HUES64 (cell line): ENCODE results near the gene TNS4.

Experiments used
- H3K27ac ChIP-seq: 2 replicates; pipeline ENCODE4 v1.7.0; 2013; ENCODE audit warnings: low read depth, low read length, inconsistent platforms
- H3K27me3 ChIP-seq: 2 replicates; pipeline ENCODE4 v1.6.1; 2013; ENCODE audit warnings: mild to moderate bottlenecking, low read length; ENCODE audit not compliant: insufficient read depth
- H3K36me3 ChIP-seq: 2 replicates; pipeline ENCODE4 v1.6.1; 2013; ENCODE audit warnings: mild to moderate bottlenecking, low read length; ENCODE audit not compliant: insufficient read depth
- H3K4me1 ChIP-seq: 2 replicates; pipeline ENCODE4 v1.6.1; 2013; ENCODE audit warnings: mild to moderate bottlenecking, low read length, moderate library complexity; ENCODE audit not compliant: insufficient read depth
- H3K4me3 ChIP-seq: 2 replicates; pipeline ENCODE4 v1.5.1; 2013; ENCODE audit warnings: mild to moderate bottlenecking, low read length, moderate library complexity
- H3K9ac ChIP-seq: 2 replicates; pipeline ENCODE4 v1.6.1; 2013; ENCODE audit warnings: mild to moderate bottlenecking, low read depth, low read length
- H3K9me3 ChIP-seq: 2 replicates; pipeline ENCODE4 v1.6.1; 2013; ENCODE audit warnings: low read depth, low read length; ENCODE audit not compliant: insufficient read depth
- WGBS: fragments of 150-250, 120-280 bp; methylation state at CpG from one replicate; pipeline ENCODE4 v1.1.7; 2013; ENCODE audit warnings: missing lambda C conversion rate; 5-methylcytosine and 5-hydroxymethylcytosine counted together

Gene TNS4

DNA sequence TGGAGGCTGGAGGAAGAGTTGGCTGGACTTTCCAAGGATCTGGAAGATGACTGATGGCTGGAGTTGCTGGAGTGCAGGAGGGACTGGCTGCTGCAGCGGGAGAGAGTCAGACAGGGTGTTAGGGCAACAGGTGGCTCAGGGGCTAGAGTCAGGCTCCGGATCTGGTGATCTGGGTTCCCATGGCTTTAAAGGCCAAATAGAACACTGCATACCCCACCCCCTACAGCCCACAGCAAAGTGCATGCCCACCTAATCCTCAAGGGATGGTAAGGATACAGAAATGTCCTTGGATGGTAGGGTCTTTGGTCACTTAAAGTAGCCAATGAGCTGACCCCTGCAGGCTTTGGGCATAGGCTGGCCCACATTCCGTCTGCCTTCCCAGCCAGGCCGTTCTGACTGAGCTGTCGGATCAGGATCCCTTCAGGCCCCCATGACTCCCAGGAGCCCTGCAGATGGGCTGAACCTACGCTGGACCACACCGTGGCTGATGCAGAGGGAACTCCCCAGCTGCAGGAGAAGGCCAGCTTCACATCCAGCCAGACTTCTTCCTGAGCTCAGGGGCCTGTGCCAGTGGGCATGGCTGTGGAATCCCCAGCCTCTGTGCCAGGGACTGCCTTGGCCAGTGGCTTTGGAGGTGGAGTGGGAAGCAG, 13.9 kb downstream of the TNS4 start:
- peaks cover 41% of the 10 kb centered on the region for H3K4me1 ChIP-seq
- H3K36me3 ChIP-seq = no peaks in the 10 kb centered on the region
- H3K9me3 ChIP-seq = no peaks in the 10 kb centered on the region
- no peaks in the 10 kb centered on the region for H3K27me3 ChIP-seq
- no peak overlapping the region for H3K27ac ChIP-seq
- WGBS = 92% methylated on average over 7 of the region's 7 CpGs
- H3K9ac ChIP-seq = no peak overlapping the region
- no peak overlapping the region for H3K4me3 ChIP-seq

DNA sequence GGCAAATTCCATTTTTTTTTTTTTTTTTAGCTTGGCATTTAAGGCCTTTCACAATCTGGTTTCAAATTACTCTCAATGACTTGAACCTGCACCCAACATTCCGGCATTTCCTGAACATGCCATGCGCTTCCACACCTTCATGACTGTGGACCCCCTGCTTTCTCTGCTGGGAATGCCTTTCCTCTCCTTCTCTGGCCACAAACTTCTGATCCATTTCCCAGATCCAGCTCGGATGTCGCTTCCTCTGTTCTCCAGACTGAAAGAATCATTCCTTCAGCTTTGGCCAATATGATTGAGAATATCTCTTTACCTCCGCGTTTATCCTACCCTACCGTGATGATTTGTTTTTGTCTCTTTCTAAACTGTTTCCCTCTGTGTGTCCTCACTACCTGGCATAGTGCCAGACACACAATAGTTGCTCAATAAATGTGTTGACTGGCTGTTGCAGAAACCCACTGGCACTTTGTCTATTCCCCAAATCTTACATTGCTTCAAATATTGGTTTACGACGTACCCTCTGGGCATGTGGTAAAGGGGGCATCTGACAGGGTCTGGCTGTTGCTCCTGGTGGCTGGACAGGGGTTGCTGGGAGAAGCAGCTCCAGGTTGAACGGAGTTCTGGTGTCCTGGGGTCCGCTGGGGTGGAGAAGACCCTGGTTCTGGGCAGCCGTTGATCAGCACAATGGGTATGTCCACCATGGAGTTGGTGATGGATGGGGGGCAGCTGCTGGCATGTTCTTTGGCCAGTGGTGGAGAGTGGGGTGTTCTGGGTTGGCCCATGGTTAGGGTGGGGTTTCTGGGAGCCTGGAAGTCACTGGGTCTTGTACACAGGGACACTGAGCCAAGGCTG, 14.7 kb downstream of the TNS4 start:
- Histone ChIP-seq H3K27me3 (no peaks in the 10 kb centered on the region), H3K36me3 (no peaks in the 10 kb centered on the region), H3K27ac (no peak overlapping the region), H3K9ac (no peak overlapping the region), H3K9me3 (no peaks in the 10 kb centered on the region), H3K4me3 (no peak overlapping the region), H3K4me1 (peaks cover 41% of the 10 kb centered on the region)
- 93% methylated on average over 12 of the region's 12 CpGs for WGBS

GRCh38 chr17:40485851-40486521, 15.4 kb downstream of the TNS4 start:
- no peak overlapping the region for H3K4me3 ChIP-seq
- no peaks in the 10 kb centered on the region for H3K36me3 ChIP-seq
- no peak overlapping the region for H3K9ac ChIP-seq
- H3K27ac ChIP-seq = no peak overlapping the region
- no peaks in the 10 kb centered on the region for H3K9me3 ChIP-seq
- peaks cover 37% of the 10 kb centered on the region for H3K4me1 ChIP-seq
- WGBS = 66% methylated on average over 16 of the region's 17 CpGs
- no peaks in the 10 kb centered on the region for H3K27me3 ChIP-seq

DNA sequence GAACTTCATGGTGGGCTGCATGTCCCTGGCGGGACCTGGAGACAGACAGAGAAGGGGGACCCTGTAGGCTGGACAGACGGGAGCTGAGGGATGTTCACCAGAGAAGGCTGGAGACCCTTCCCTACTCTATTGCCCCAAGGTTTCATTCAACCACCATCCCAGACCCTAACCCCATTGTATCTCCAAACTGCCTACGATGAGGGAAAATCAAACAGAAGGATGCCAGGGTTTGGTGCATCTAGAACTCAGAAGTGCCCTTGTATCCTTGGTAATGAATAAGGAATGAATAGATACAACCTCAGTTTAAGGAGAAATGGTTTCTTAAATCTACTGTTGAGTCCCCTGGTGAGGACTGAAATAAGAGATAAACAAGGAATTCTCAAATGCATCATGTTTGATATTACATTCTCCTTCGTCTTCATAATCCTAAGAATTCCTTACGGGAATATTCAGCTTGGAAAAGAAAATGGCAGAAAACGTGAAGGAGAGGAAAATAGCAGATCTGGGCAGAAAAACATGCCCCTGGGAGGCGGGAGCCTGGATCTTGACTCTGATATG, 16.4 kb downstream of the TNS4 start:
- Histone ChIP-seq H3K4me1 (peaks cover 32% of the 10 kb centered on the region), H3K9ac (no peak overlapping the region), H3K4me3 (no peak overlapping the region), H3K27ac (no peak overlapping the region), H3K36me3 (no peaks in the 10 kb centered on the region), H3K9me3 (no peaks in the 10 kb centered on the region), H3K27me3 (no peaks in the 10 kb centered on the region)
- WGBS = 80% methylated on average over 6 of the region's 7 CpGs

GRCh38 chr17:40484285-40484972, 17.0 kb downstream of the TNS4 start:
- Histone ChIP-seq H3K9ac (no peak overlapping the region), H3K27me3 (no peaks in the 10 kb centered on the region)
- WGBS = 82% methylated on average over 18 of the region's 18 CpGs

DNA sequence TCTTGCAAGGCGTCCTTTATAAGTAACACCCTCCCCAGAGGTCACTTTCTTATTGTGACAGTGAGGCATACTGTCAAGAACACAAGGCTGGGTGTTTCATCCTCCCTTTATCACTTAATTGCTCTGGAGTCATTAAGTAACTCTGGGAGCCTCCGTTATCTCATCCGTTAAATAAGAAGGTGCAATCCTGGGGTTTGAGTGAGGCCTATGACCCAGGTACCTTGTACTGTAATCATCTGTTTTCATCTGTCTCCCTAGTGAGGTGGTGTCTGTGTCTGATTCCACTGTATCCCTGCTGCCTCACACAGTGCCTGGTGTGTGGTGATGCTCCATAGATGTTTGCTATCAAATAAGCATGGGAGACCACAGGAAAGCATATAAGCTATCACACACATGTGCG, 17.7 kb downstream of the TNS4 start:
- 88% methylated on average over 4 of the region's 4 CpGs for WGBS
- Histone ChIP-seq H3K27ac (no peak overlapping the region), H3K36me3 (no peaks in the 10 kb centered on the region), H3K9ac (no peak overlapping the region), H3K4me3 (no peak overlapping the region), H3K4me1 (peaks cover 31% of the 10 kb centered on the region; the same call in 1 of the 2 replicates), H3K9me3 (no peaks in the 10 kb centered on the region), H3K27me3 (no peaks in the 10 kb centered on the region)

More at GRCh38 chr17:40484285-40484972, 17.0 kb downstream of the TNS4 start:
- H3K4me3 ChIP-seq = no peak overlapping the region
- no peak overlapping the region for H3K27ac ChIP-seq
- peaks cover 31% of the 10 kb centered on the region; the same call in 1 of the 2 replicates for H3K4me1 ChIP-seq
- no peaks in the 10 kb centered on the region for H3K9me3 ChIP-seq
- H3K36me3 ChIP-seq = no peaks in the 10 kb centered on the region

DNA sequence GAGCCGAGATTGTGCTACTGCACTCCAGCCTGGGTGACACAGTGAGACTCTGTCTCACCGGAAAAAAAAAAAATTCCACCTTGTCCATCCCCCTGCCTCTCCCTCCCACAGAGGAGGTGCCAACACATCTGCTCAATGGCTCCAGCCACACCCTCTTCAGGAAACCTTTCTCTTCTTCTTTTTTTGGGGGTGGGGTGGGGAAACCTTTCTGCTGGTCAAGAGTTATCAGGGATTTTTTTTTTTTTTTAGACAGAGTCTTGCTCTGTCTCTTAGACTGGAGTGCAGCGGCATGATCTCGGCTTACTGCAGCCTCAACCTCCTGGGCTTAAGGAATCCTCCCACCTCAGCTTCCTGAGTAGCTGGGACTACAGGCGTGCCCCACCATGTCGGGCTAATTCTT, 18.7 kb downstream of the TNS4 start:
- H3K9me3 ChIP-seq = no peaks in the 10 kb centered on the region
- H3K9ac ChIP-seq = no peak overlapping the region
- no peak overlapping the region for H3K4me3 ChIP-seq
- no peaks in the 10 kb centered on the region for H3K27me3 ChIP-seq
- H3K36me3 ChIP-seq = no peaks in the 10 kb centered on the region
- 92% methylated on average over 6 of the region's 6 CpGs for WGBS
- peaks cover 31% of the 10 kb centered on the region; the same call in 1 of the 2 replicates for H3K4me1 ChIP-seq
- no peak overlapping the region for H3K27ac ChIP-seq

DNA sequence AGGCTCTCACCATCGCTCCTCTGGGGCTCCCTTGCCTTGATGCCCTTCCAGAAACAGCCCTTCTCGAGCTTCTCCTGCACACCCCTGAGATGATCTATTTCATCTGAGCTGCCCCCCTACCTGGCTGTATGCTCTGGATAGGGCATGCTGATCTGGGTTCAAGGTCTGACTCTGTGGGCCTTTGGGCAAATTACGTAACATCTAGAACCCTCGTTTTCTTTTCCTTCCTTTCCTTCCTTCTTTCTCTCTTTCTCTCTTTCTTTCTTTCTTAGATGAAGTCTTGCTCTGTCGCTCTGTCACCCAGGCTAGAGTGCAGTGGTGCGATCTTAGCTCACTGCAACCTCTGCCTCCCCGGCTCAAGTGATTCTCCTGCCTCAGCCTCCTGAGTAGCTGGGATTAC, 20.3 kb downstream of the TNS4 start:
- Histone ChIP-seq H3K4me3 (no peak overlapping the region), H3K9ac (no peak overlapping the region), H3K27ac (no peak overlapping the region), H3K4me1 (peaks cover 27% of the 10 kb centered on the region; the same call in 1 of the 2 replicates), H3K27me3 (no peaks in the 10 kb centered on the region), H3K36me3 (no peaks in the 10 kb centered on the region), H3K9me3 (no peaks in the 10 kb centered on the region)
- 81% methylated on average over 7 of the region's 7 CpGs for WGBS

DNA sequence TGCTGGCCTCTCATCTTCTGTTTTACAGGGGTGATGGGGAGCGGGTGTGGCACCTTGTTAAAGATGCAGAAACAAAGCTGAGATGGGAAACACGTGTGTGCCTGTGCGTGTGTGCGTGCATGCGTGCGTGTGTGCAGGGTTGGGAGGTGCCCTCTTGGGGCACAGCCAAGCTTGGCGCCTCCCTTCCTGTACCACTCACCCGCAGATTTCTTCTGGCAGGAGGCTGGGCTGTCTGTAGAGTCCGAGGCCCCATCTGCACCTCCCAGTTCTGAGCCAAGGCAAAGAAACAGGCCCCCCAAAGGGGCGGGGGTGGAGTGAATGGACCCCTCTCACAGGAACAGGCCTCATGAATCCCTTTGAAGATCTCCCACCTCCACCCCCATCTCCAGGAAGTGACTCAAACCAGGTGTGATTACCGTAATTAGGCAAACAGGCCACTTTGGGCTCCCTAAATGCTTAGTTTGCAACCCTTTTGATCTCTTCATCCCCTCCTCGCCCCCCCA, 20.9 kb downstream of the TNS4 start:
- Histone ChIP-seq H3K4me1 (peaks cover 28% of the 10 kb centered on the region; the same call in 1 of the 2 replicates), H3K9ac (no peak overlapping the region), H3K36me3 (no peaks in the 10 kb centered on the region), H3K27ac (no peak overlapping the region), H3K9me3 (no peaks in the 10 kb centered on the region), H3K4me3 (no peak overlapping the region), H3K27me3 (no peaks in the 10 kb centered on the region)
- whole genome bisulfite sequencing = 46% methylated on average over 12 of the region's 12 CpGs

DNA sequence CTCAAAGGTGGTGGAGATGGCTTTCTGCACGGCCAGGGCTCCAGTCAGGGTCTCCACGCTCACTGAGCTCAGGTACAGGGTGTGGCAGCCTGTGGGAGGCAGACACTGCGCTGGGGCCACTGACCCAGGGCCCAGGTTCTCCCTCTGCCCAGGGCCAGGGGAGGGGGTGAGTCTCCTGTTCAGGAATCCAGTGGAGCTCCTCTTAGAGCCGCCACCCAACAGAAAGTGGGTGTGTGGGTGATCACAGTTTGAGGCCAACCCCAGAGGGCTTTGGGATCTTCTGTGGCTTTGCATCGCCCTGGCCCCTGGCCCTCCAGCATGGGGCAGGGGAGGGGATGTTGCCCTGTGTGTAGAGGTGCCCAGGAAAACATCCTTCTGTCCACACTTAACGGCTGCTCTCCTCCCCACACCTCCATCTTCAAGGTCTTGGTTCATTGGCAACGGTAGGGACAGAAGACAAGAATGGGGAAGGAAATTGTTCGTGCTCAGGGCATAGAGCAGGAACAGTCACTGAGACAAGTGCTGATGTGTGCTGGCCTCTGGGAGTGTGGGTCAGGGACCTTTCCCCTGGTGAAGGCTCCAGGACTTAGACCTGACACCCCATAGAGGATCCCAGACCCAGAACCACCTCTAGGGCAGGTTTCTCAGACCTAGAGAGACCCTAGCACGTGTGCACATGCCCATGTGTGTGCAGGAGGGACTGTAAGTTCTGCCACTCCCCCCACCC, 21.5 kb downstream of the TNS4 start:
- H3K4me1 ChIP-seq = peaks cover 23% of the 10 kb centered on the region; the same call in 1 of the 2 replicates
- H3K9ac ChIP-seq = no peak overlapping the region
- H3K9me3 ChIP-seq = no peaks in the 10 kb centered on the region
- no peak overlapping the region for H3K27ac ChIP-seq
- H3K27me3 ChIP-seq = no peaks in the 10 kb centered on the region
- 79% methylated on average over 8 of the region's 9 CpGs for WGBS
- H3K4me3 ChIP-seq = no peak overlapping the region
- H3K36me3 ChIP-seq = no peaks in the 10 kb centered on the region
